HepG2 (cell line): ENCODE results near the gene CDKN2AIP. TPM values are rescaled to one million over a fixed set of nuclear protein-coding genes. Genes with fewer than 3 reads are reported as not detected.

ENCODE experiments used
- DPF2 ChIP-seq: sonication (generic); formaldehyde crosslinking; IDR thresholded peaks from 2 replicates; pipeline ENCODE4 v1.4.0; 2020; ENCODE audit warnings: mild to moderate bottlenecking, low read depth, missing genetic modification reagents, borderline replicate concordance
- GTF2F1 ChIP-seq: fragments of 150-350 bp; IDR thresholded peaks from 2 replicates; pipeline ENCODE4 v1.6.1; 2014; ENCODE audit warnings: low read length
- HDAC1 ChIP-seq: sonication (generic); formaldehyde crosslinking; IDR thresholded peaks from 2 replicates; pipeline ENCODE4 v1.5.1; 2020; ENCODE audit warnings: mild to moderate bottlenecking, missing genetic modification reagents
- PAX8 ChIP-seq: sonication (generic); formaldehyde crosslinking; IDR thresholded peaks from 2 replicates; pipeline ENCODE4 v1.8.0; 2022; ENCODE audit warnings: mild to moderate bottlenecking, missing genetic modification reagents, borderline replicate concordance
- RFXAP ChIP-seq: sonication (generic); formaldehyde crosslinking; IDR thresholded peaks from 2 replicates; pipeline ENCODE4 v1.4.0; 2020; ENCODE audit warnings: missing genetic modification reagents, borderline replicate concordance
- ZBTB3 ChIP-seq: sonication (generic); formaldehyde crosslinking; IDR thresholded peaks from 2 replicates; pipeline ENCODE4 v1.4.0; 2020; ENCODE audit warnings: low read depth, mild to moderate bottlenecking, moderate library complexity, missing genetic modification reagents, borderline replicate concordance
- ZNF143 ChIP-seq: sonication (generic); formaldehyde crosslinking; IDR thresholded peaks from 2 replicates; pipeline ENCODE4 v1.4.0; 2020; ENCODE audit warnings: missing genetic modification reagents
- ZNF367 ChIP-seq: sonication (generic); formaldehyde crosslinking; IDR thresholded peaks from 2 replicates; pipeline ENCODE4 v1.4.0; 2020; ENCODE audit warnings: missing genetic modification reagents, borderline replicate concordance
- polyA plus RNA-seq, 8 experiments: library from polyadenylated mRNA; depleted of rRNA in 3 of 8; stranded (reverse) in 7 of 8; unstranded in 1 of 8; fragments of >200 nt; fragmentation: Illumina TruSeq in 4 of 8; extraction: Trizol in 4 of 8; gene quantifications; 2 replicates each; pipeline versions ENCODE4 v1.2.1 to v1.2.3, GENCODE V29; 2011 to 2016; ENCODE audit warnings: low read depth in 4 of 8, missing spikeins in 1 of 8, mixed read lengths in 1 of 8; ENCODE audit not compliant: insufficient read depth in 1 of 8
- total RNA-seq, 5 experiments: library from RNA; depleted of rRNA; stranded (reverse); fragments of >200 nt; fragmentation: Illumina TruSeq; extraction: Trizol; gene quantifications; 2 replicates each; pipeline ENCODE4 v1.2.3, GENCODE V29; 2016; ENCODE audit warnings: low read depth in 1 of 5
- TF ChIP-seq, protein P1 (sequence below): sonication (generic); formaldehyde crosslinking; IDR thresholded peaks from 2 replicates; pipeline ENCODE4 v1.4.0; 2020; ENCODE audit warnings: missing genetic modification reagents, borderline replicate concordance
- TF ChIP-seq, protein P2 (sequence below): sonication (generic); formaldehyde crosslinking; IDR thresholded peaks from 2 replicates; pipeline ENCODE4 v1.4.0; 2020; ENCODE audit warnings: missing genetic modification reagents
- TF ChIP-seq, protein P3 (sequence below): sonication (generic); formaldehyde crosslinking; IDR thresholded peaks from 2 replicates; pipeline ENCODE4 v1.4.0; 2020; ENCODE audit warnings: mild to moderate bottlenecking, missing genetic modification reagents
- TF ChIP-seq, protein P4 (sequence below): sonication (generic); formaldehyde crosslinking; conservative IDR thresholded peaks from 2 replicates; pipeline ENCODE4 v1.8.1; 2023; ENCODE audit warnings: missing genetic modification reagents

Gene CDKN2AIP
- total and polyA plus RNA-seq, 2 of the 13 experiments (the other 11 are each of a cell fraction or from before 2014, with no cell fraction given) = 17.0 to 18.7 TPM

DNA sequence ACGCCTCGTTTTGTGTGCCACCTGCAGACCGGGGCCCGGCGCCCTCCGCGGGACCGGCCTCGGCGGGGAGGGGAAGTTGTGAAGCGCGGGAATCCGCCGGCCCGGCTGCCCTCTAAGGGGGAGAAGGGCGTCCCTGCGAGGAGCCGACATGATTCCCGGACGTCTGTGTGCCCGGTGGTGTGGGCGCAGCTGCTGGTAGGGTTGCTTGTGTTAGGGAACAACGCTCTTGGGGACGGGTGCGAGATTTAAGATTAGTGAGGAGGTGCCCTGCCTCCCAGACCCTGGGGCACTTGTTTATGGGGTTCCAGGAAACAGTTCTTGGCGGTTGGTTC is 627 bp downstream of the CDKN2AIP start (continued):
- TF ChIP-seq, protein P1, sequence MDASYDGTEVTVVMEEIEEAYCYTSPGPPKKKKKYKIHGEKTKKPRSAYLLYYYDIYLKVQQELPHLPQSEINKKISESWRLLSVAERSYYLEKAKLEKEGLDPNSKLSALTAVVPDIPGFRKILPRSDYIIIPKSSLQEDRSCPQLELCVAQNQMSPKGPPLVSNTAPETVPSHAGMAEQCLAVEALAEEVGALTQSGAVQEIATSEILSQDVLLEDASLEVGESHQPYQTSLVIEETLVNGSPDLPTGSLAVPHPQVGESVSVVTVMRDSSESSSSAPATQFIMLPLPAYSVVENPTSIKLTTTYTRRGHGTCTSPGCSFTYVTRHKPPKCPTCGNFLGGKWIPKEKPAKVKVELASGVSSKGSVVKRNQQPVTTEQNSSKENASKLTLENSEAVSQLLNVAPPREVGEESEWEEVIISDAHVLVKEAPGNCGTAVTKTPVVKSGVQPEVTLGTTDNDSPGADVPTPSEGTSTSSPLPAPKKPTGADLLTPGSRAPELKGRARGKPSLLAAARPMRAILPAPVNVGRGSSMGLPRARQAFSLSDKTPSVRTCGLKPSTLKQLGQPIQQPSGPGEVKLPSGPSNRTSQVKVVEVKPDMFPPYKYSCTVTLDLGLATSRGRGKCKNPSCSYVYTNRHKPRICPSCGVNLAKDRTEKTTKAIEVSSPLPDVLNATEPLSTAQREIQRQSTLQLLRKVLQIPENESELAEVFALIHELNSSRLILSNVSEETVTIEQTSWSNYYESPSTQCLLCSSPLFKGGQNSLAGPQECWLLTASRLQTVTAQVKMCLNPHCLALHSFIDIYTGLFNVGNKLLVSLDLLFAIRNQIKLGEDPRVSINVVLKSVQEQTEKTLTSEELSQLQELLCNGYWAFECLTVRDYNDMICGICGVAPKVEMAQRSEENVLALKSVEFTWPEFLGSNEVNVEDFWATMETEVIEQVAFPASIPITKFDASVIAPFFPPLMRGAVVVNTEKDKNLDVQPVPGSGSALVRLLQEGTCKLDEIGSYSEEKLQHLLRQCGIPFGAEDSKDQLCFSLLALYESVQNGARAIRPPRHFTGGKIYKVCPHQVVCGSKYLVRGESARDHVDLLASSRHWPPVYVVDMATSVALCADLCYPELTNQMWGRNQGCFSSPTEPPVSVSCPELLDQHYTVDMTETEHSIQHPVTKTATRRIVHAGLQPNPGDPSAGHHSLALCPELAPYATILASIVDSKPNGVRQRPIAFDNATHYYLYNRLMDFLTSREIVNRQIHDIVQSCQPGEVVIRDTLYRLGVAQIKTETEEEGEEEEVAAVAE (CRISPR knock-in tag) = no peak
- TF ChIP-seq, protein P2, sequence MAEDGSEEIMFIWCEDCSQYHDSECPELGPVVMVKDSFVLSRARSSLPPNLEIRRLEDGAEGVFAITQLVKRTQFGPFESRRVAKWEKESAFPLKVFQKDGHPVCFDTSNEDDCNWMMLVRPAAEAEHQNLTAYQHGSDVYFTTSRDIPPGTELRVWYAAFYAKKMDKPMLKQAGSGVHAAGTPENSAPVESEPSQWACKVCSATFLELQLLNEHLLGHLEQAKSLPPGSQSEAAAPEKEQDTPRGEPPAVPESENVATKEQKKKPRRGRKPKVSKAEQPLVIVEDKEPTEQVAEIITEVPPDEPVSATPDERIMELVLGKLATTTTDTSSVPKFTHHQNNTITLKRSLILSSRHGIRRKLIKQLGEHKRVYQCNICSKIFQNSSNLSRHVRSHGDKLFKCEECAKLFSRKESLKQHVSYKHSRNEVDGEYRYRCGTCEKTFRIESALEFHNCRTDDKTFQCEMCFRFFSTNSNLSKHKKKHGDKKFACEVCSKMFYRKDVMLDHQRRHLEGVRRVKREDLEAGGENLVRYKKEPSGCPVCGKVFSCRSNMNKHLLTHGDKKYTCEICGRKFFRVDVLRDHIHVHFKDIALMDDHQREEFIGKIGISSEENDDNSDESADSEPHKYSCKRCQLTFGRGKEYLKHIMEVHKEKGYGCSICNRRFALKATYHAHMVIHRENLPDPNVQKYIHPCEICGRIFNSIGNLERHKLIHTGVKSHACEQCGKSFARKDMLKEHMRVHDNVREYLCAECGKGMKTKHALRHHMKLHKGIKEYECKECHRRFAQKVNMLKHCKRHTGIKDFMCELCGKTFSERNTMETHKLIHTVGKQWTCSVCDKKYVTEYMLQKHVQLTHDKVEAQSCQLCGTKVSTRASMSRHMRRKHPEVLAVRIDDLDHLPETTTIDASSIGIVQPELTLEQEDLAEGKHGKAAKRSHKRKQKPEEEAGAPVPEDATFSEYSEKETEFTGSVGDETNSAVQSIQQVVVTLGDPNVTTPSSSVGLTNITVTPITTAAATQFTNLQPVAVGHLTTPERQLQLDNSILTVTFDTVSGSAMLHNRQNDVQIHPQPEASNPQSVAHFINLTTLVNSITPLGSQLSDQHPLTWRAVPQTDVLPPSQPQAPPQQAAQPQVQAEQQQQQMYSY (CRISPR knock-in tag) = no peak
- TF ChIP-seq, protein P3, sequence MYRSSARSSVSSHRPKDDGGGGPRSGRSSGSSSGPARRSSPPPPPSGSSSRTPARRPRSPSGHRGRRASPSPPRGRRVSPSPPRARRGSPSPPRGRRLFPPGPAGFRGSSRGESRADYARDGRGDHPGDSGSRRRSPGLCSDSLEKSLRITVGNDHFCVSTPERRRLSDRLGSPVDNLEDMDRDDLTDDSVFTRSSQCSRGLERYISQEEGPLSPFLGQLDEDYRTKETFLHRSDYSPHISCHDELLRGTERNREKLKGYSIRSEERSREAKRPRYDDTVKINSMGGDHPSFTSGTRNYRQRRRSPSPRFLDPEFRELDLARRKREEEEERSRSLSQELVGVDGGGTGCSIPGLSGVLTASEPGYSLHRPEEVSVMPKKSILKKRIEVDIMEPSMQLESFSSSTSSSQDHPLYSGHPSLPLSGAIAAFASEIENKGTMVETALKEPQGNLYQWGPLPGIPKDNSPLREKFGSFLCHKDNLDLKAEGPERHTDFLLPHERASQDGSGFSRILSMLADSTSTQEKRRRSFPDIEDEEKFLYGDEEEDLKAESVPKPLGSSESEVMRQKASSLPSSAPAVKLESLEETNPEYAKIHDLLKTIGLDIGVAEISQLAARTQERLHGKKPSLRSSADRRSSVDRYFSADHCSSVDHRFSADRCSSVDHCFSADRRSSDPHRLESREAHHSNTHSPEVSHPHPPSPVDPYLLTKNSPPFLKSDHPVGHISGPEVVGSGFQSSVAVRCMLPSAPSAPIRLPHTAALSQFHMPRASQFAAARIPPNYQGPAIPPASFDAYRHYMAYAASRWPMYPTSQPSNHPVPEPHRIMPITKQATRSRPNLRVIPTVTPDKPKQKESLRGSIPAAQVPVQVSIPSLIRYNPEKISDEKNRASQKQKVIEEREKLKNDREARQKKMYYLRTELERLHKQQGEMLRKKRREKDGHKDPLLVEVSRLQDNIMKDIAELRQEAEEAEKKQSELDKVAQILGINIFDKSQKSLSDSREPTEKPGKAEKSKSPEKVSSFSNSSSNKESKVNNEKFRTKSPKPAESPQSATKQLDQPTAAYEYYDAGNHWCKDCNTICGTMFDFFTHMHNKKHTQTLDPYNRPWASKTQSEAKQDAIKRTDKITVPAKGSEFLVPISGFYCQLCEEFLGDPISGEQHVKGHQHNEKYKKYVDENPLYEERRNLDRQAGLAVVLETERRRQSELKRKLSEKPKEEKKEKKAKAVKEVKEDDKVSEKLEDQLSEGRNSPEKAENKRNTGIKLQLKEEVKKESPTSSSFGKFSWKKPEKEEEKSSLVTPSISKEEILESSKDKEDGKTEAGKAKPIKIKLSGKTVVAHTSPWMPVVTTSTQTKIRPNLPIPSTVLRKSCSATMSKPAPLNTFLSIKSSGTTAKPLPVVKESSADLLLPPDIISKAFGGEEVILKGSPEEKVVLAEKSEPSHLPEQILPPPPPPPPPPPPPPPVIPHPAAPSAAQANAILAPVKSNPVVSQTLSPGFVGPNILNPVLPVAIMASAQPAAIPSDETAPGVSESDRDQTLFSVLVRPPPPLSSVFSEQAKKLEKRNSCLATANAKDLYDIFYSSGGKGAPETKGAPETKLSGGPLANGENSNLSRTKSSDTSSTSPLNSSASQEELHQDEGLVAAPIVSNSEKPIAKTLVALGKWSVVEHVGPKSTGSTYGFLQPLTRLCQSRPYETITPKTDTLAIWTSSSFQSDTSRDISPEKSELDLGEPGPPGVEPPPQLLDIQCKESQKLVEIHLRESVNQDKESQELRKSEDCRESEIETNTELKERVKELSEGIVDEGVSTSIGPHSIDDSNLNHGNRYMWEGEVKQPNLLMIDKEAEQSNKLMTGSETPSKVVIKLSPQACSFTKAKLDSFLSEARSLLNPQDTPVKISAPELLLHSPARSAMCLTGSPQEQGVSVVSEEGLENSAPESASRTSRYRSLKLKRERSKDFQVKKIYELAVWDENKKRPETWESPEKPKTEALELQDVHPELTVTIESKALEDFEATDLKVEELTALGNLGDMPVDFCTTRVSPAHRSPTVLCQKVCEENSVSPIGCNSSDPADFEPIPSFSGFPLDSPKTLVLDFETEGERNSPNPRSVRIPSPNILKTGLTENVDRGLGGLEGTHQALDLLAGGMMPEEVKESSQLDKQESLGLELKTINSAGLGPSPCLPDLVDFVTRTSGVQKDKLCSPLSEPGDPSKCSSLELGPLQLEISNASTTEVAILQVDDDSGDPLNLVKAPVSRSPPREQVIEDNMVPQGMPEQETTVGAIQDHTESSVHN (CRISPR knock-in tag) = no peak
- no peak for TF ChIP-seq DPF2
- TF ChIP-seq, protein P4, sequence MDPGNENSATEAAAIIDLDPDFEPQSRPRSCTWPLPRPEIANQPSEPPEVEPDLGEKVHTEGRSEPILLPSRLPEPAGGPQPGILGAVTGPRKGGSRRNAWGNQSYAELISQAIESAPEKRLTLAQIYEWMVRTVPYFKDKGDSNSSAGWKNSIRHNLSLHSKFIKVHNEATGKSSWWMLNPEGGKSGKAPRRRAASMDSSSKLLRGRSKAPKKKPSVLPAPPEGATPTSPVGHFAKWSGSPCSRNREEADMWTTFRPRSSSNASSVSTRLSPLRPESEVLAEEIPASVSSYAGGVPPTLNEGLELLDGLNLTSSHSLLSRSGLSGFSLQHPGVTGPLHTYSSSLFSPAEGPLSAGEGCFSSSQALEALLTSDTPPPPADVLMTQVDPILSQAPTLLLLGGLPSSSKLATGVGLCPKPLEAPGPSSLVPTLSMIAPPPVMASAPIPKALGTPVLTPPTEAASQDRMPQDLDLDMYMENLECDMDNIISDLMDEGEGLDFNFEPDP (CRISPR knock-in tag) = 0 out of 2 replicates have a peak, but pooled peaks have one; percentile 13
- TF ChIP-seq ZNF143 = no peak
- no peak for TF ChIP-seq GTF2F1
- TF ChIP-seq RFXAP (CRISPR knock-in tag) = no peak
- TF ChIP-seq ZNF367 = no peak
- TF ChIP-seq PAX8 (CRISPR knock-in tag) = no peak
- TF ChIP-seq ZBTB3 = 0 out of 2 replicates have a peak, but pooled peaks have one; percentile 21
- no peak for TF ChIP-seq HDAC1 (CRISPR knock-in tag)
